HL-60 (cell line): ENCODE results near the gene SMURF1.

Experiments used
- DNase-seq, 2 experiments: peaks; one replicate each; pipeline ENCODE4 v3.0.0-alpha.2; 2010 to 2020; ENCODE audit warnings: low read depth in 1 of 2, low spot score in 1 of 2
- H3K27ac ChIP-seq: fragments of 250-450 bp; sonication (Bioruptor Pico); replicated peaks from 2 replicates; pipeline ENCODE4 v1.5.1; 2020; ENCODE audit warnings: mild to moderate bottlenecking, moderate library complexity
- H3K27me3 ChIP-seq: fragments of 250-450 bp; sonication (Bioruptor Pico); 2 replicates; pipeline ENCODE4 v1.5.1; 2021; ENCODE audit warnings: mild to moderate bottlenecking, moderate library complexity; ENCODE audit not compliant: insufficient read depth, poor library complexity, severe bottlenecking
- H3K4me3 ChIP-seq: replicated peaks from 2 replicates; pipeline ENCODE4 v1.5.1; 2011; ENCODE audit warnings: mild to moderate bottlenecking, control low read depth, low read length; ENCODE audit not compliant: insufficient read depth
- GABPA ChIP-seq: IDR thresholded peaks from 2 replicates; pipeline ENCODE4 v1.6.1; 2012; ENCODE audit warnings: low read depth
- POLR2AphosphoS5 ChIP-seq: IDR thresholded peaks from 2 replicates; pipeline ENCODE4 v1.6.1; 2012; ENCODE audit warnings: low read depth
- SPI1 ChIP-seq: IDR thresholded peaks from 2 replicates; pipeline ENCODE4 v1.6.1; 2012; ENCODE audit warnings: low read depth, mild to moderate bottlenecking, borderline replicate concordance
- TF ChIP-seq, protein P1 (sequence below): IDR thresholded peaks from one replicate; pipeline ENCODE4 v1.5.1; 2011; ENCODE audit warnings: low read length, control low read depth, inconsistent platforms; ENCODE audit not compliant: insufficient read depth
- TF ChIP-seq, protein P2 (sequence below): IDR thresholded peaks from 2 replicates; pipeline ENCODE4 v1.6.1; 2012; ENCODE audit warnings: low read depth; ENCODE audit not compliant: insufficient replicate concordance

The SMURF1 gene

DNA sequence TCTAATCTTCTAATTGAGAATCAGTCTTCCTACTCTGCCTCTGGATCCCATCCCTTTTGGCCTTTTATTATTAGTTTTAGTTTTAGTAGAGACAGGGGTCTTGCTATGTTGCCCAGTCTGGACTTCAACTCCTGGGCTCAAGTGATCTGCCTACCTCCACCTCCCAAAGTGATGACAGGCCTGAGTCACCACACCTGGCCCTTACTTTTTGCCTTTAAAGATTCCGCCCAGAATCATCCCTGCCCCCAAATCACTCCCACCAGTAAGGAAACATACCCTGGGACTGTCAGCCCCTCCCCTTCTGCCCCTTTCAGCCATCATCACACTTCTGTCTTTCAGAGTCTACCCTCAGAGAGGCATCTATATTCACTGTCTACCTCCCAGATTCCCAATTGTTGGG is 45.3 kb upstream of the SMURF1 start:
- no peaks in the 10 kb centered on the region for H3K27me3 ChIP-seq
- no peak for TF ChIP-seq GABPA
- no peak for TF ChIP-seq SPI1
- TF ChIP-seq, protein P1, sequence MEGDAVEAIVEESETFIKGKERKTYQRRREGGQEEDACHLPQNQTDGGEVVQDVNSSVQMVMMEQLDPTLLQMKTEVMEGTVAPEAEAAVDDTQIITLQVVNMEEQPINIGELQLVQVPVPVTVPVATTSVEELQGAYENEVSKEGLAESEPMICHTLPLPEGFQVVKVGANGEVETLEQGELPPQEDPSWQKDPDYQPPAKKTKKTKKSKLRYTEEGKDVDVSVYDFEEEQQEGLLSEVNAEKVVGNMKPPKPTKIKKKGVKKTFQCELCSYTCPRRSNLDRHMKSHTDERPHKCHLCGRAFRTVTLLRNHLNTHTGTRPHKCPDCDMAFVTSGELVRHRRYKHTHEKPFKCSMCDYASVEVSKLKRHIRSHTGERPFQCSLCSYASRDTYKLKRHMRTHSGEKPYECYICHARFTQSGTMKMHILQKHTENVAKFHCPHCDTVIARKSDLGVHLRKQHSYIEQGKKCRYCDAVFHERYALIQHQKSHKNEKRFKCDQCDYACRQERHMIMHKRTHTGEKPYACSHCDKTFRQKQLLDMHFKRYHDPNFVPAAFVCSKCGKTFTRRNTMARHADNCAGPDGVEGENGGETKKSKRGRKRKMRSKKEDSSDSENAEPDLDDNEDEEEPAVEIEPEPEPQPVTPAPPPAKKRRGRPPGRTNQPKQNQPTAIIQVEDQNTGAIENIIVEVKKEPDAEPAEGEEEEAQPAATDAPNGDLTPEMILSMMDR = no peak
- no peak overlapping the region for H3K4me3 ChIP-seq
- H3K27ac ChIP-seq = no peak overlapping the region
- DNase-seq = no peak

DNA sequence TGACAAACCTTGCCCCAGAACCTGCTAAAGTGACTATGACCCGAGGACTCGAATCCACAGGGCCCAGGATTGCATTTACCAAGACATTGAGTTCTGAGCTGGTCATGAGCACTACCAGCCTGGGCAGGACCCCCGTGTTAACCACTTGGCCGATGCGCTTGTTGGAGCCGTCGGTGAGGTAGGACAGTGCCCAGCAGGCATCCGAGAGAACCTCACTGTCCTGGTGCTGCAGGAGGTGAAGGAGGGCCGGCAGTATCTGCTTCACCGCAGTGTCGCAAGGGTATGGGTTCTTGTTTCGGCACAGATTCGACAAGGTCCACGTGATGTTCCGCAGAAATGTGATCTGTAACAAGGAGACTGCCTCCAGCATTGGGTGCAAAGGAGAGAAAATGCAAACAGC is 44.3 kb upstream of the SMURF1 start:
- Histone ChIP-seq H3K27me3 (no peaks in the 10 kb centered on the region), H3K27ac (no peak overlapping the region), H3K4me3 (no peak overlapping the region)
- TF ChIP-seq GABPA (no peak), POLR2AphosphoS5 (no peak)
- TF ChIP-seq, protein P1 = no peak
- TF ChIP-seq, protein P2, sequence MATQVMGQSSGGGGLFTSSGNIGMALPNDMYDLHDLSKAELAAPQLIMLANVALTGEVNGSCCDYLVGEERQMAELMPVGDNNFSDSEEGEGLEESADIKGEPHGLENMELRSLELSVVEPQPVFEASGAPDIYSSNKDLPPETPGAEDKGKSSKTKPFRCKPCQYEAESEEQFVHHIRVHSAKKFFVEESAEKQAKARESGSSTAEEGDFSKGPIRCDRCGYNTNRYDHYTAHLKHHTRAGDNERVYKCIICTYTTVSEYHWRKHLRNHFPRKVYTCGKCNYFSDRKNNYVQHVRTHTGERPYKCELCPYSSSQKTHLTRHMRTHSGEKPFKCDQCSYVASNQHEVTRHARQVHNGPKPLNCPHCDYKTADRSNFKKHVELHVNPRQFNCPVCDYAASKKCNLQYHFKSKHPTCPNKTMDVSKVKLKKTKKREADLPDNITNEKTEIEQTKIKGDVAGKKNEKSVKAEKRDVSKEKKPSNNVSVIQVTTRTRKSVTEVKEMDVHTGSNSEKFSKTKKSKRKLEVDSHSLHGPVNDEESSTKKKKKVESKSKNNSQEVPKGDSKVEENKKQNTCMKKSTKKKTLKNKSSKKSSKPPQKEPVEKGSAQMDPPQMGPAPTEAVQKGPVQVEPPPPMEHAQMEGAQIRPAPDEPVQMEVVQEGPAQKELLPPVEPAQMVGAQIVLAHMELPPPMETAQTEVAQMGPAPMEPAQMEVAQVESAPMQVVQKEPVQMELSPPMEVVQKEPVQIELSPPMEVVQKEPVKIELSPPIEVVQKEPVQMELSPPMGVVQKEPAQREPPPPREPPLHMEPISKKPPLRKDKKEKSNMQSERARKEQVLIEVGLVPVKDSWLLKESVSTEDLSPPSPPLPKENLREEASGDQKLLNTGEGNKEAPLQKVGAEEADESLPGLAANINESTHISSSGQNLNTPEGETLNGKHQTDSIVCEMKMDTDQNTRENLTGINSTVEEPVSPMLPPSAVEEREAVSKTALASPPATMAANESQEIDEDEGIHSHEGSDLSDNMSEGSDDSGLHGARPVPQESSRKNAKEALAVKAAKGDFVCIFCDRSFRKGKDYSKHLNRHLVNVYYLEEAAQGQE = no peak
- DNase-seq = no peak

DNA sequence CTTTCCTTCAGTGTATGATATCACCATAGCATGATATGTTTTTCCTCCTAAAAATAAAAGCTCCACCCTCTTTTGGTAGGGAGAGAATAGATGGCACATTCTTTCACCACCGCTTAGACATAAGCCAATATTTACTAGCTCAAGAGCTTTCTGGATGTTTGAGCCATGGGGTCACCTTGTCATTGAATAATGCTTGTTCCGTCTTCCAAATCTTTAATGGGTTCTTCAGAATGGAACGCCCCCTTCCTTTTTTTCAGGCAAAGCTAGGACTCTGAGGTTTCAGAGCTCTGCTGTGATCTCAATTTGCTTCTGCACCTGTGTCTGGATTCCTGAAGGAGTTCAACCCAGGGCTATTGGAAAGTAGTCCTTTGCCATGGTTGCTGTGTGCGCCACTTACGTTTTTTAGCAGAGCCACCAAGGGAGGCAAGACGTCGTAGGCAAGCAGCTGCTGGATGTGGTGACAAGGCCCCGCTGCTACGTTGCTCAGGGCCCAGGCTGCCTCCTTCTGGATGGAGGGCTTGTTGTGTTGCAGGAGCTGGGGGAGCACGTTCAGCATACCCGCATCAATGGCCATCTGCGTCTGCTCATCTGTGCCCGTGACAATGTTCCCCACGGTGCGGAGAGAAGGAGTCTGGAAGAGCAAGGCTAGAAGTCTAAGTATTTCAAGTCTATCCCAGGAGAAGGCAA is 40.8 kb upstream of the SMURF1 start:
- Histone ChIP-seq H3K4me3 (no peak overlapping the region), H3K27ac (no peak overlapping the region), H3K27me3 (no peaks in the 10 kb centered on the region)
- TF ChIP-seq GABPA (no peak), POLR2AphosphoS5 (no peak), SPI1 (no peak)
- TF ChIP-seq, protein P2 = no peak
- TF ChIP-seq, protein P1 = no peak
- DNase-seq = no peak

DNA sequence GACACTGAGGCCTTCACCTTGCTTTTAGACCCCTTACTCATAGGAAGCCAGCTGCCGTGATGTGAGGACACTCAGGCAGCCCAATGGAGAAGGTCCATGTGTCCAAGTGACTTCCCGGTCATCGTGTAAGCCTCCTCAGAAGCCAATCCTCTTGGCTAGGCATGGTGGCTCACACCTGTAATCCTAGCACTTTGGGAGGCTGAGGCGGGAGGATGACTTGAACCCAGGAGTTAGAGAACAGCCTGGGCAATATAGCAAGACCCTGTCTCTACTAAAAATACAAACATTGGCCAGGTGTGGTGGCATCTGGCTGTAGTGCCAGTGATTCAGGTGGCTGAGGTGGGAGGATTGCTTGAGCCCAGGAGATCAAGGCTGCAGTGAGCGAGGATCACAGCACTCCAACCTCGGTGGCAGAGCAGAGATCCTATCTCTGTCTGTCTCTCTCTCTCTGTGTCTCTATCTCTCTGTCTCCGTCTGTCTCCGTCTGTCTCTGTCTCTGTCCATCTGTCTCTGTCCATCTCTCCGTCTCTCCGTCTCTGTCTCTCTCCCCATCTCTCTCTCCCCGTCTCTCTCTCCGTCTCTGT is 36.3 kb upstream of the SMURF1 start:
- DNase-seq = no peak
- H3K27me3 ChIP-seq = no peaks in the 10 kb centered on the region
- TF ChIP-seq POLR2AphosphoS5 (no peak), SPI1 (no peak), GABPA (no peak)
- TF ChIP-seq, protein P1 = no peak
- TF ChIP-seq, protein P2 = no peak
- H3K27ac ChIP-seq = no peak overlapping the region
- no peak overlapping the region for H3K4me3 ChIP-seq
